Measurements from ENCODE around the gene PGLYRP3.

- TF ChIP-seq CTCF (IDR thresholded peaks at IDR 0.05; ENCODE audit: insufficient read depth, low read depth, low read length) (no peak), EZH2 (IDR thresholded peaks at IDR 0.05; ENCODE audit: insufficient read depth, low read length) (no peak)
Observed at GRCh38 chr1:153362187-153362775, 49.5 kb upstream of the PGLYRP3 start.
